ENCODE results near the gene BBS9.

The BBS9 gene

GRCh38 chr7:33627741-33628140 is 498.4 kb downstream of the BBS9 start:
- DNase-seq, result no peak

GRCh38 chr7:33628894-33629293 is 499.5 kb downstream of the BBS9 start:
- no peak for DNase-seq

GRCh38 chr7:33630359-33630758 is 501.0 kb downstream of the BBS9 start:
- DNase-seq, result no peak

GRCh38 chr7:33632322-33632721 is 503.0 kb downstream of the BBS9 start:
- no peak for DNase-seq

- no peak for DNase-seq
These were observed 503.6 kb downstream of the BBS9 start for GRCh38 chr7:33632840-33633525.

GRCh38 chr7:33634606-33635005 is 505.2 kb downstream of the BBS9 start:
- DNase-seq, result no peak

- no peak for DNase-seq
These were observed 507.0 kb downstream of the BBS9 start for GRCh38 chr7:33636359-33636758.

- no peak for DNase-seq
These were observed 510.3 kb downstream of the BBS9 start for GRCh38 chr7:33639552-33640197.

- no peak for DNase-seq
These were observed 511.4 kb downstream of the BBS9 start for GRCh38 chr7:33640741-33641140.

- no peak for DNase-seq
These were observed 512.9 kb downstream of the BBS9 start for GRCh38 chr7:33642312-33642711.

GRCh38 chr7:33643530-33643929 is 514.2 kb downstream of the BBS9 start:
- no peak for DNase-seq

GRCh38 chr7:33644489-33644888 is 515.1 kb downstream of the BBS9 start:
- DNase-seq, result no peak

GRCh38 chr7:33645104-33645503 is 515.7 kb downstream of the BBS9 start:
- DNase-seq, result no peak

- DNase-seq, result no peak
These were observed 516.8 kb downstream of the BBS9 start for GRCh38 chr7:33646166-33646565.

GRCh38 chr7:33646891-33647391 is 517.6 kb downstream of the BBS9 start:
- no peak for DNase-seq

- no peak for DNase-seq
These were observed 520.4 kb downstream of the BBS9 start for GRCh38 chr7:33649476-33650441.

- DNase-seq, result no peak
These were observed 521.5 kb downstream of the BBS9 start for GRCh38 chr7:33650828-33651227.

GRCh38 chr7:33651998-33652515 is 522.7 kb downstream of the BBS9 start:
- DNase-seq, result no peak

GRCh38 chr7:33654676-33655075 is 525.3 kb downstream of the BBS9 start:
- DNase-seq, result no peak
